CD4-positive, alpha-beta T cell treated with Interleukin-4 for 1 hour (primary cell): ENCODE results near the gene SHISA8.
A peak's percentile ranks its signal among the peaks of the same experiment; 100 is the strongest.

ENCODE experiments used
- DNase-seq, 2 donors: peaks; one replicate each; pipeline ENCODE4 v3.0.0-alpha.2; 2020 to 2022

Gene SHISA8

DNA sequence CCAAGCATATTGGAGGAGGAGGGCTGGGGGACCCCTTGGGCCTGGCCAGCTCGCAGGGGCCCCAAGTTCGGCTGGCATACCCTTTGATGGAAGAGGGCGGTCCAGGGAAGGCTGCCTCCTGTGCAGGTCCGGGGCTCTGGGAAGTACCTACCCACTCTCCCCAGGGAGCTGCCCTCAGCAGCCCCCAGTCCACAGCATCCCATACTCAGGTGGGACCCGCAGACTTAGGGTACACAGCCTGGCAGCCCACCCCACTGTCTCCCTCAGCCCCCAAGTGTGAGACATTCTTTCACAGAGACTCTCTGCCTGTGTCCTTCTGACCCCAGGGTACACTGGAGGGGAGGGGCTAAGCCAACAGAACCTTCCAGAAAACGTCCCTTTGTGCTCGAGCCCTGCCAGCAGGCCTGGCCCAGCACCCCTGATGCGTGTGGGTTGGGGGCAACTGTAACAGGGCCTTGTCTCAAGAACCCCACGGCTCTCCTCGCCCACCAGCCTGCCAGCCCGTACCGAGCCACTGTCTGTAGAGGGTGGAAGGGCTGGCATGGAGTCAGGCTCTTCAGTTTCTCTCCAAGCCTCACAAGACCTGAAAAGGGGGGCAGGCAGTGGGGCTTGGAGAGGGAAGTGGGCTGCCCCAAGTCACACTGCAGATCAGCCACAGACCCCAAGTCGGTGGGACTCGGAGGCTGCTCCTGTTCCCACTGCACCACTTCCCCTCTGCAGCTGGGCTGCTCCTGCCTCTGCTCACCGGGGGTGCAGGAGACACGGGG is 18.7 kb upstream of the SHISA8 start:
- no peak for DNase-seq

DNA sequence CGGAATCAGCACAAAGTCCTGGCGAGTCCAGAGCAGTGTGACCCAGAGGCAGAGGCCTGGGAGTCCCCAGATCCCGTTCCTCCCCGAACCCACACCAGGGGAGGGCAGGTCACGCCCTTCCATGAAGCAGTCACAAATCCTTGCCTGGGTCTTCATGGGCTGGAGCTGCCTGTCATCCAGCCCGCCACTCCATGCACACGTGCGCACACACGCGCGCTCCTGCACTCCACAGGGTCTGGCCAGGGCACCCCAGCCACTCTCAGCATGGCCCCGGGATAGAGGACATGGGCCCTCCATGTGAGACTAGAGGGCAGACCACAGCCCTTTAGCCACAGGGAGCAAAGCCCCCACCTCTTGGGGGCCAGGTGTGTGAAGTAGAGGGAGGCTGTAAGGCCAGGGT is 17.5 kb upstream of the SHISA8 start:
- no peak for DNase-seq

DNA sequence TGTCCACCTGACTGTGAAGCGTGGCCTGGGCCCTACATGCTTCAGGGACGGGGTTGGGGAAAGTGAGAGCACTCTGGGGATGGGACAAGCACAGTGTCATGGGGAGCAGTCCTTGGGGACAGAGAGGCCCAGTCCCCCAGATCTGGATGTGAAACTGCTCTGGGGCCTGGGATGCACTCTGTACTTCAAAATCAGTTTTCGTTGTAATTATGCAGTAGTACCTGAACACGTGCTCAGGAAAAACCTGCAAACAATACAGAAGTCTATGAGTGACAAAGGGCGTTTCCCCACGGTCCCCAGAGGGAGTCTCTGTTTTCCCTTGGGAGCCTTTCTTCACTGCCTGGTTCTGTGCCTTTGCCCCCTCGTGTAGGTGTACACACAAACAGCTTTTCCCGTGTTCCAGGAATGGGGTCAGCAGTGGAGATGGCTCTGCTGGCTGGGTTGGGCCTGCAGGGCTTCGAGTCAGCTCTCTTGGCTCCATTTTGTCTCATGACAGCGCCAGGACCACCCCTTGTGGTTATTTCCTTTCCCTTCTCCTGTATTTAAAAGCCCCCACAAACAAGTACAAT is 16.9 kb upstream of the SHISA8 start:
- peak in 1 of 2 donors; percentile 75 for DNase-seq

DNA sequence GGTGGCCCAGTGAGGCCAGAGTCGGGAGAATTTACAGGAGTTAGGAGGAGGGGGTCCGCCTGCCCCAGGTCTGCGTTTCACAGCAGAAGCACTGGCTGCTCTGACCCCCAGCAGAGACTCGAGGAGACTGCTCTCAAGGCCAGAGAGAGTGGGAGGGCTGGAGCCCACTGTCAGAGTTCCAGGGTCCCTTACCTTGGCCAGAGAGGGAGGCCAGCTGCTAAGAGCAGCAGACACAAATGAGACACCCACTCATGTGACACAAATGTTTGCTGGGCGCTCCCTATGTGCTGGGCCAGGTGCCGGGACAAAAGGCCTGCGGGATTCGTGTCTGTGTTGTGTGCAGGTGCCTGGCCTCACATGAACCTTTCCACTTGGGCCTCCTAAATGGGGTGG is 14.5 kb upstream of the SHISA8 start:
- DNase-seq: no peak

DNA sequence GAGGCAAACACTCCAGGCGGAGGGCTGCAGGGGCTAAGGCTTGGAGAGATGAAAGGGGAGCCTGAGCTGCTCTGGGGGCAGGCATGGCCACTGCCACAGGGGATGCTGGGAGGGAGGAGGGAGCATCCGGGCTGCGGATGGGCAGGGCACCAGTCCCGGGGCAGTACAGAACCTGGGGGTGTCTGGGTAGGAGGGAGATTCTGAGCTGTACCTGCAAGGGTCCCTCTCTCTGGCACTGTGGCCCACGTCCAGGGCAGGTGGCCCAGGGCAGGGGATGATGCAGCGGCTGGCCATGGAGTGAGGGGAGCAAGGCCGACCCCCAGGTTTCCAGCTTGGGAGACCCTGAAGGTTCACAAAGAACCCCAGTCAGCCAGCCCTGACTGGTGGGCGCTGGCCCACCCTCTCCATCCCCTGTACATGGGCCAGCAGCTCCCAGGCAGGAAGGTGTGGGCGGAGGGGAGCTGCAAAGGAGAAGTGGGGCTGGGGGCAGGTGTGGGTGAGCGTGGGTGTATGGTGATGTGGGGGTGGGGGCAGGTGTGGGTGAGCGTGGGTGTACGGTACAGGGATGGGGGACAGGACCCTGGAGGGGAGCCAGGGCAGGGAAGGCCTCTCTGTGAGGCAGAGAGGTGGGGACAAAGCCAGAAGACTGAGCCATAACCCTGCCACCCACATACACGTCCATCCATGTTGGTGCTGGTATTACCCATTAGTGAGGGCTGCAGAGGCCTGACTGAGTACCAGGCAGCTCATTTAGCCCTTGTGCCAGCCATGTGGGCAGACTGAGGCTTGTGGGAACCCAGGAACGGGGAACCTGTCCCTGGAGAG is 13.9 kb upstream of the SHISA8 start:
- peak in 1 of 2 donors; percentile 64 for DNase-seq

DNA sequence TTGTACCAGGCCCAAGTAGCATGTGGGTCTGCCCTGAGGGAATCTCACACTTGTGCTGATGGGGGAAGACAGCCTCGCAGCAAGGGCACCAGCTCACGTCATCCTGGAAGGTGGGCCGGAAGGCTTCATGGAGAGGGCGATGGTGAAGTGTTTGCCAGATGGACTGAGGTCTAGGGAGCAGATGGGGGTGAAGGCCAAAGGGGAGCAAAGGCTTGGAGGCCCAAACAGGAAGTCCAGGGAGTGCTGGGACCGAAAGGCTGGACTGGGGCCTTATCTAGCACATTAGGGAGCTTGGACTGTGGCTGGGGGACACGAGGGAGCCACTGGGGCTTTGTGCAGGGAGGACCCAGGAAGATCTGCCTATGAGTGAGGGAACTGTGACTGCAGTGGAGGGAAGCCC is 12.9 kb upstream of the SHISA8 start:
- DNase-seq: no peak

DNA sequence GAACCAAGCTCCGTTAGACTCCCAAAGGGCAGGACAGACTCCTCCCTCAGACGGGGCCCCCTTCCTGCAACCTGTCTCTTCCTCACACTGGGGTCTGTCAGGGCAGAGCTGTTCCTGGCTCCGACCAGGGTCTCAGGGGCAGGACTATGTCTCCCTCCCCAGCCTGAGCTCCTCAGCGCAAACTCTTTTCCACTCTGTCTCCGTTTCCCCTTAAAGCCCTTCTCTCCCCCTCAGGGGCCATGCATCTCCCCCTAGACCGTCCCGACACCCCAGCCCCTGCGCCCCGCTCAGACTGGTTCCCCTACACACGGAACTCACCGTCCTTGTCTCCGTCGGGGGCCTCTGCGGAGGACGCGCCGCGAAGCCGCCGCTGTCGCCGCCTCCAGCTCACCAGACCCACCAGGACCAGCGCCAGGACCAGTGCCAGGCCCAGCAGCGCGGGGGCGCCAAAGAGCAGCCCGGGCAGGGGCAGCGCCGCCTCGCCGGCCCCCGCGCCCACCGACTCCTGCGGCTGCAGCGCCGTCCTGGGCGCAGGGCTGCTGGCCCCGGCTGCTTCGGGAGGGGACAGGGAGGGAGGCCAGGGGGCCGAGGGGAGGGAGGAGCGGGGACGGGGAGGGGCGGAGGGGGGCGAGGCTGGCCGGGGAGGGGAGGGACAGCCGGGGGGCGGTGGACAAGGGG is 11.0 kb upstream of the SHISA8 start:
- DNase-seq: peak; percentile 78 to 79

DNA sequence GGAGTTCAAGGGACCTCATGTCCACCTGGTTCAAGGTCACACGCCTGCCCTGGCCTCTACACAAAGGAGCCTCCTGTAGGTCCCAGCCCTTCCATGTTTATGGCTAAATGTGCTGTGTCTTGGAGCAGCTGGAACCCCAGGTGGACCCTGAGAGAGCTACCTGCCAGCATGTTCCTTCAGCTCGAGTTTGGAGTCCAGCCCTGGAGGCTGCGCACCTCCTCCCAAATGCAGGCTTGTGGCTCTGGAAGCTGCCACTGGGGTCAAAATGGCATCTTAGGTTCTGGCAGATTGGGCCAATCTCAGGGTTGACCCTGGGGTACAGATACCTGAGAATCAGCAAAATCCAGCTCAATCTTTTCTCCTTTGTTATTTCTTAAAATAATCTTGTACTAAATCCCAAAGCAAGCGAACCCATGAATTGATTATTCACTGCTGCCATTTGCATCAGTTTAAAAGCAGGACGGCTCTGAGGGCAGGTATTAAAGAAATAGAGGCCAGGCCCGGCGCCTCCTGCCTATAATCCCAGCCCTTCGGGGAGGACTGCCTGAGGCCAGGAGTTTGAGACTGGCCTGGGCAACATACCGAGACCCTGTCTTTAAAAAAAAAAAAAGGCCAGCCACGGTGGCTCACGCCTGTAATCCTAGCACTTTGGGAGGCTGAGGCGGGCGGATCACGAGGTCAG is 8.9 kb upstream of the SHISA8 start:
- no peak for DNase-seq

DNA sequence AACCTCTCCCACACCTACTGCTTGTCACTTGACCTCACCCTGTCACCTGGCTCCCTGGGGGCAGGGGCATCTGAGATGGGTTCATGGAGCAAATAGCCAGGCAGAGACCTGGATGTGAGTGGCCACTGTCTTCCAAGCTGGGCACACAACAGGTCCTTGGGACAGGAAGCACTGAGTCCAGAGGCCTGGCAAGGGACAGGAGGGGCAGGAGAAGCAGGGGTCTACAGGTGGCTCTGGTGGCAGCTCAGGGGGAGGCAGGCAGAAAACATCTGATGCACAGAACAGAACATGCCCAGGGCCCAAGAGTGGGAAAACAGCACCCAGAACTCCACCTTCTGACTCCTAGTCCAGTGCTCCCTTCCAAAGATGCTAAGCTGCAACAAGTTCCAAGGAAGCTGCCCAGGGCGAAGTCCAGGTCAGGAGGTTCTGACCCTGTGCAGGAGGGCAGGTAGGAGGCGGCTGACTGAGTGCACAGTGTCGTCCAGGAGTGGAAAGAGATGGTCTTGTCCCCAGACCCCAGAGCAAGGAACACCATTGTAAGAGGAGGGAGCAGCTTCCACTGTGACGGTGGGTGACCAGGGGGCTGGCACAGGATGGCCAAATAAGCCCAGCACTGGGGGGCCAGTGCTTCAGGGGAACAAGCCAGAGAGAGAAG is 8.2 kb upstream of the SHISA8 start:
- DNase-seq: no peak

DNA sequence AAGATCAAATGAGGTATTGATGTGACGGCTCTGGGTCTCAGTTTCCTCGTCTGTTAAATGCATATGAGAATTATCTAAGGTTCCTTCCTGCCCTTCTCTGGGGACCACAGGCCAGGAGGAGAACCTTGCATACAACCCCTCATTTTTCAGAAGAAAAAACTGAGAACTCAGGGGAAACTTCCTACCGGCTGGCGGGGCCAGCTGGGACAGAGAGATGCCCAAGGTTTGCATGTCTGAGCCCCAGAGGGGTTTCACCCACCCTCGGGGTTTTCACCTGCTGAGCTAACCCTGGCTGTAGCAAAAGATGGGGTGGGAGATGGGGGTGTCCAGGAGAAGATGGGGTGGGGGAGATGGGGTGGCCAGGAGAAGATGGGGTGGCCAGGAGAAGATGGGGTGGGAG is 7.5 kb upstream of the SHISA8 start:
- no peak for DNase-seq

DNA sequence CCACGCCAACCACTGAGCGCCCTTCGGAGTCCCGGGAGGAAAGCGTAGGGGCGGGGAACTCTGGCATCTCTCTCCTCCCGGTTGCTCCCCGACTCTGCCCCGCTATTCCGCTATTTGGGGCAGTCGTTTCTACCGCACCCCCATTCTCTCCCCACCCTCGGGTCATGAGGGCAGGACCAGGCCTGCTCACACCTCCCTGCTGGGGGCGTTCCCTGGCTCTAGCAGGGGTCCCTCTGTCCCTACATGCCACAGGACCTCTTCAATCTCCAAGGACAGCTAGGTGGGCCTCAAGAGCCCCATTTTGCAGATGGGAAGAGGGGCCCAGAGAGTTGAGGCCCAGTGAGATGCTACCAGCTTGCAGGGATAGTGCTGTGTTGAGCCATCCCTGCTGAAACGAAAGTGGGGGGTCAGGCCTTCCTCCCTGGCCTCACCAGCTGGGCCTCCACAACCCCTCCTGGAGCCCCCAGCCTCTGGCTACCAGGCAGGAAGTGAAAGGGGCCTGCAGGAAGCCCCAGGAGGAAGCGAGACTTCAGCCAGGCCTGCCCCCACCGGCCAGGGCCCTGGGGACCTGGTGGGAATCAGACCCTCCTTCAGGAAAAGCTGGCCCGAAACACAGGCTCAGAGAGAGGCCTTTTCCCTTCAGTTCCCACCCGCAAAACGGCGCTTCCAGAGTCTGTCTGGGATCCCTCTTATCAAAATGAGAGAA is 5.5 kb upstream of the SHISA8 start:
- DNase-seq: peak in 1 of 2 donors; percentile 65

DNA sequence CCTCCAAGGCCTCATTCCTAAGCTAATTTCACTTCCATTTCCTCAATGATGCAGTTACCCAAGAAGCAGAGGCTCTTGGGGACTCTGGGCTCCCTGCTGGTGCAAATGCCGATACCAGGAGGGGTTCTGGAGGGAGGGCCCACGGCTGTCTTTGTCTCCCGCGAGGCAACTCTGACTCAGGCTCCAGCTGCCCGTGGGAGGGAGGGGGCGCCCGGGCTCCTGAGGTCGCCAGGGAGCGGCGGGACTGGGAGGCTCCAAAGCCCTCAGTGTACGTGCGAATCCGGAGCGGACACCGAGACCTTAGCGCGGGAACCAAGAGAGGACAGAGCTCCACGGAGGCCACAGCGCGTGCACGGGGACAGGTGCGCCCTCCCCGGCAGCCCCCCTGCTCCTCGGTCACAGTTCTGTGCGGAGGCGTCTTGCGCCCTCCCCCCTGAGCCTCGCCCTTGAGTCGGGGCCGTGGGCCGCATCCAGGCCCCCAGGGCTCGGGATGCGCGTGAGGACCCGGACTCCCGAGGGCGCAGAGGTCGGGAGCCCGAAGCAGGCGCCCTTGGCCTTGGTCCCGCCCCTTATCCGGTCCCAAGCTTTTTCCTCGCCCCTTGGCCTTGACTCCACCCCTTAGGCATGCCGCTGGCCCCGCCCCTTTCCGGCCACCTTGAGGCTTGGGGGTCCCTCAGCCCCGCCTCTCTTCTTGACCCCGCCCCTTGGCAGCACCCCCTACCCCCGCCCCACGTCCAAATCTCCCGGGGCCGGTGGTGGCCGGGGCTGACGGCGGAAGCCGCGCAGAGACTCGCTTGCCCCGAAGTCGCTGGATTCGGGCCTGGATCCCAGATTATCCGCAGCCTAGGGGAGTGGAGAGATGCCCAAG is 4.7 kb upstream of the SHISA8 start:
- peak; percentile 44 to 77 for DNase-seq

DNA sequence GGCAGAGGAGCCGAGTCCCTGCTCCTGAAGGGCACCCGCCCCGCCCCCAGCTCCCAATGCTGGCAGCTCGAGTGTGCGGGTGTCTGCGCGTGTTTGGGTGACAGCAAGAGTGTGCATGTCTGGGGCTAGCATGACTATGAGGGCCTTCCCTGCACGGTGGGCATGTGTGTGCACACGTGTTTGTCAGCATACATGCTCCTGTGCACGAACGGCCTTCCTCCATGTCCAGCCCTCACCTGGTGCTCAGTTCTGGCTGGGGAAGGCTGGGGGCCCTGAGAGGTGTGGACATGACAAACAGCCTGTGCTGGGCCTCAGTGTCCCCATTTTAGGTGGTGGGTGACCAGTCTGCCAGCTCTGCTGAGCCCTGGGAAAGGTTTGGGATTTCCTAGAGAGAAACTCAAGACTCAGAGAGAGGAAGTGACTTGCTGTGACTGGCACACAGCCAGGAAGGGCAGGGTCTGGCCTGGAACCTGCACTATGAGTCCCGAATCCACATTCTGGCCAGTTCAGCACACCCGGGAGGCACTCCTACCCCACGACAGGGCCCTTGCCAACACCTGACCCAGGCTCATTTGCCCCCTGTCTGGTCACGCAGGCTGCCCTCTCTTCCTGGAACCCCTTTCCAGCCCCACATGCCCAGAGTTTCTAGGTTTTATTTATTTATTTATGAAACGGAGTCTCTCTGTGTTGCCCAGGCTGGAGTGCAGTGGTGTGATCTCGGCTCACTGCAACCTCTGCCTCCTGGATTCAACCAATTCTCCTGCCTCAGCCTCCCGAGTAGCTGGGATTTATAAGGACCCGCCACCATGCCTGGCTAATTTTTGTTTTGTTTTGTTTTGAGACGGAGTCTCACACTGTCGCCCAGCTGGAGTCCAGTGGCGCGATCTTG is 3.3 kb upstream of the SHISA8 start:
- peak in 1 of 2 donors; percentile 58 for DNase-seq

DNA sequence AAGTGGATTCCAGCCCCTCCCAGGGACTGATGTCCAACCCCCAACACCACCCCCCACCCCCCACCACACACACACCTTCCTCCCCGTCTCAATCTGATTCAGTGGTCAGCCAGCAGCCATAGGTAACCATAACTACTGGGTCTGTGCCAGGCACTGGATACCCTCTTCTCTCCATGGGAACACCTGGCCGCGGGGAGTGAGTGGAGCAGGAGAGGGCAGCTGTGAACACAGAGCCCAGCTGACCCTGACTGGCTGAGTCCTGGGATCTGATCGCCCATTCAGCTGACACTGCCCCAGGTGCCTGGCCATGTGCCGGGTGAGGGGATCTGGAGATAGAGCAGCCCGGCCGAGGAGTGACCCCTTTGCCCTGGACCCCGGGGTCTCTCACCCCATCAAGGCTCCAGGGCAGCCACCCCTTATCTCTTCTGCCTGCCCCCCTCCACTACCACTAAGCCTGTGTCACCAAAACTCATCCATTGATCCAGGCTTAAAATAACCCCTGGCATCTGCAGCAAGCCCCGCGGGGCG is 2.6 kb upstream of the SHISA8 start:
- DNase-seq: no peak

DNA sequence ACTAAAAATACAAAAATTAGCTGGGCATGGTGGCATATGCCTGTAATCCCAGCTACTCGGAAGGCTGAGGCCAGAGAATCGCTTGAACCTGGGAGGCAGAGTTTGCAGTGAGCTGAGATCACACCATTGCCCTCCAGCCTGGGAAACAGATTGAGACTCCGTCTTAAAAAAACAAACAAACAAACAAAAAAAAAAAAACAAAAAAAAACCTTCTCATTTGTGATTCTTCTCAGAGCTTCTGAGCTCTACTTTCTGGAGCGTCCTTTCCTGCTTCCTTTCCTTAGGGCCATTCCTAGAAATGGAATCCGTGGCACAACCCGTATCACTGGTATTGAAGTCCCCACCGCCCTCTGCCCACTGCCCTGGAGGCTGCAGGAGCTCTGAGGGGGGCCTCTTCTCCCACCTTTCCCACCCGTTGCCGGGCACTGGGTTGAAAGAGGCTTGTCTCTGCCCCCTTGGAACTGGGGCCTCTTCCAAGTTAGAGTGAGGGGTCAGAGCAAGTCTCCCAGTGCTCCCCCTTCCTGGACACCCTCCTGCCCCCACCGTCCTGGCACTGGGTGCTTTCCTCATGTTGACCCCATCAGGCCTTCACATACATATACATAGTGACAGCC is 2.0 kb upstream of the SHISA8 start:
- DNase-seq: no peak

DNA sequence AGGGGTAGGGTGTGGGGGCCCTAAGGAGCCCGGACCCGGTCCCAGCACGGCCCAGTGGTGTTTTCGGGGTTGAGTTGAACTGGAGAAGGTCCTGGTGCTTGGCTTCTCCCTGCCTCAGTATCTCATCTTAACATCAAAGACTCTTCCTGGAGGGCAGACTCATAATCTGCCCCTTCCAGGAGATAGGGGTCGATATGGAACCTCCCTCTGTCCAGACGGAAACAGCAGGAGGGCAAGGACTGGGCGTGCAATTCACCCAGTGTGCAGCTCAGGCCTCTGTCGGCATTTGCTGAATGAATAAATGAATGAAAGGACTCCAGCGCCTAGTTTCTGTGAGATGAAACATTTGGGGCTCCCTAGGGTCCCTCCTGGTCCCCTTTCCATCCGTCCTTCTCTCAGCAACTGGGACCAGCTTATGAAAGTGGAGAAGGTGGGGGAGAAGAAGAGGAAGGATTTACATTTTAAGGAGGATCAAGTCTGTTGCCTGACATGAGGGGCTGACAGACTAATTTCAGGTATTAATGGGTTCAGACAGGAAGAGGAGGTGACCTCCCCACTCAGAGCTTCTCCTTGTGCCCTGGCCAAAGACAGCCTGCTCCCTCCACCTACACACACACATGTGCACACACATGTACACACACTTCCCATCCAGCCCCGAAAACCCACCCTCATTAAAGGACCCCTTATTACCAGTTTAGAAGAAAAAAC is 1.1 kb upstream of the SHISA8 start:
- no peak for DNase-seq

DNA sequence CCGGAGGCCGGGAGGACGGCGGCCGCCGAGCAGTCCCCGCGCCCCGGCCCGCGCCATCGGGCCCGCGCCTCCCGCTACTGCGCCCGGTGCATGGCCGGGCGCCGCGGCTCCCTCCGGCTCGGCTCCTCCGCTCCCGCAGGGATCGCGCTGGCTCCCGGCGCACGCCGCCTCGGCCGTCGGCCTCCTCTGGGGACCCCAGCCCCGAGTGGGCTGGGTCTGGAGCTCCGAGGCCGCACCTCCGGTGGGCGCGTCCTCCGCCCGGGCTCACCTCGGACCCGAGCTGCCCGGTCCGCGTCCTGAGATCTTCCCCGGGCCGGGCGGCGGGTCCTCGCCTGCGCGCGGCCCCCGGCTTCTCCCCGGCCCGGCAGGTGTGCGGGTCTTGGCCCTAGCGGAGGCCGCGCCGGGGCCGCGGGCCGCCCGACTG is 251 bp downstream of the SHISA8 start:
- DNase-seq: no peak
